Left hindlimb (tissue), 1 donor: Measurements from ENCODE around the gene ZSWIM5.
"Not testable (repeated sequence)": the region's sequence is repeated elsewhere in the genome, so short reads cannot be mapped to it uniquely, and the experiment has no call there.

Experiments used
- DNase-seq: peaks from one replicate; pipeline ENCODE4 v3.0.0-alpha.2; 2018

The ZSWIM5 gene

GRCh38 chr1:45200906-45201500 lies 5.4 kb downstream of the ZSWIM5 start:
- no peak for DNase-seq

- no peak for DNase-seq
These were observed 6.0 kb downstream of the ZSWIM5 start for GRCh38 chr1:45200435-45200834.

- no peak for DNase-seq
These were observed 8.2 kb downstream of the ZSWIM5 start for GRCh38 chr1:45198185-45198584.

- DNase-seq: no peak
These were observed 9.5 kb downstream of the ZSWIM5 start for GRCh38 chr1:45196863-45197262.

GRCh38 chr1:45191418-45191783 lies 15.0 kb downstream of the ZSWIM5 start:
- DNase-seq: no peak

- DNase-seq: no peak
These were observed 18.7 kb downstream of the ZSWIM5 start for GRCh38 chr1:45187725-45188124.

- not testable (repeated sequence) for DNase-seq
These were observed 26.4 kb downstream of the ZSWIM5 start for GRCh38 chr1:45179918-45180519.

- no peak for DNase-seq
These were observed 29.0 kb downstream of the ZSWIM5 start for GRCh38 chr1:45177452-45177851.

- no peak for DNase-seq
These were observed 33.6 kb downstream of the ZSWIM5 start for GRCh38 chr1:45172764-45173163.

GRCh38 chr1:45172005-45172404 lies 34.4 kb downstream of the ZSWIM5 start:
- DNase-seq: no peak

GRCh38 chr1:45171575-45171974 lies 34.8 kb downstream of the ZSWIM5 start:
- DNase-seq: no peak

- no peak for DNase-seq
These were observed 36.2 kb downstream of the ZSWIM5 start for GRCh38 chr1:45170151-45170742.

- DNase-seq: not testable (repeated sequence)
These were observed 38.5 kb downstream of the ZSWIM5 start for GRCh38 chr1:45167947-45168346.

GRCh38 chr1:45164307-45164706 lies 42.1 kb downstream of the ZSWIM5 start:
- DNase-seq: not testable (repeated sequence)

- DNase-seq: not testable (repeated sequence)
These were observed 43.3 kb downstream of the ZSWIM5 start for GRCh38 chr1:45163111-45163510.

GRCh38 chr1:45162041-45163035 lies 44.1 kb downstream of the ZSWIM5 start:
- DNase-seq: not testable (repeated sequence)

GRCh38 chr1:45155957-45156356 lies 50.4 kb downstream of the ZSWIM5 start:
- no peak for DNase-seq

GRCh38 chr1:45155423-45155822 lies 51.0 kb downstream of the ZSWIM5 start:
- no peak for DNase-seq

- no peak for DNase-seq
These were observed 54.3 kb downstream of the ZSWIM5 start for GRCh38 chr1:45152126-45152525.

GRCh38 chr1:45148209-45148825 lies 58.1 kb downstream of the ZSWIM5 start:
- no peak for DNase-seq

GRCh38 chr1:45146833-45147232 lies 59.6 kb downstream of the ZSWIM5 start:
- no peak for DNase-seq

- DNase-seq: no peak
These were observed 65.0 kb downstream of the ZSWIM5 start for GRCh38 chr1:45141247-45142003.
